ENCODE measurements around the gene MMP24OS.

DNA sequence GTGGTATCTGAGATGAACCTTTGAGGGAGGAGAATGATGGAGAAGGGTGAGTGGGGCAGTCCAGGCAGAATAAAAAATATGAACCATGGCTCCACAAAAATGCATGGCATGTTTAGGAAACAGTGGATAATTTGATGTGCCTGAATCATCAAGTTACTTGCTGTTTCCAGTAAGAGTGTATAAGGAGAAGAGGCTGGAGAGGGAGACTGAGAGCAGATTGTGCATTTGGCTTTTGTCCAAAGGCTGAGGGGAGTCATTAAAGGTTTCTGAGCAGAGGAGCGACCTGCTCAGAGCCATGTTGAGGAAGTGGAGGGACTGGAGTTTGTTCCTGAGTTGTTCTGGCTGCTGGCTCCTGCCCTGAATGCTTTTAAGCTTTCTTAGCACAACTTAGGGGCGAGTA, 45.3 kb downstream of the MMP24OS start:
- TF ChIP-seq, protein P1, sequence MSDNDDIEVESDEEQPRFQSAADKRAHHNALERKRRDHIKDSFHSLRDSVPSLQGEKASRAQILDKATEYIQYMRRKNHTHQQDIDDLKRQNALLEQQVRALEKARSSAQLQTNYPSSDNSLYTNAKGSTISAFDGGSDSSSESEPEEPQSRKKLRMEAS (IDR thresholded peaks at IDR 0.05; ENCODE audit: insufficient read depth, insufficient read length), result no peak
- TF ChIP-seq, protein P2, sequence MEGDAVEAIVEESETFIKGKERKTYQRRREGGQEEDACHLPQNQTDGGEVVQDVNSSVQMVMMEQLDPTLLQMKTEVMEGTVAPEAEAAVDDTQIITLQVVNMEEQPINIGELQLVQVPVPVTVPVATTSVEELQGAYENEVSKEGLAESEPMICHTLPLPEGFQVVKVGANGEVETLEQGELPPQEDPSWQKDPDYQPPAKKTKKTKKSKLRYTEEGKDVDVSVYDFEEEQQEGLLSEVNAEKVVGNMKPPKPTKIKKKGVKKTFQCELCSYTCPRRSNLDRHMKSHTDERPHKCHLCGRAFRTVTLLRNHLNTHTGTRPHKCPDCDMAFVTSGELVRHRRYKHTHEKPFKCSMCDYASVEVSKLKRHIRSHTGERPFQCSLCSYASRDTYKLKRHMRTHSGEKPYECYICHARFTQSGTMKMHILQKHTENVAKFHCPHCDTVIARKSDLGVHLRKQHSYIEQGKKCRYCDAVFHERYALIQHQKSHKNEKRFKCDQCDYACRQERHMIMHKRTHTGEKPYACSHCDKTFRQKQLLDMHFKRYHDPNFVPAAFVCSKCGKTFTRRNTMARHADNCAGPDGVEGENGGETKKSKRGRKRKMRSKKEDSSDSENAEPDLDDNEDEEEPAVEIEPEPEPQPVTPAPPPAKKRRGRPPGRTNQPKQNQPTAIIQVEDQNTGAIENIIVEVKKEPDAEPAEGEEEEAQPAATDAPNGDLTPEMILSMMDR (IDR thresholded peaks at IDR 0.05; ENCODE audit: extremely low read depth in 1 of 2, insufficient read depth in 1 of 2, low read depth in 1 of 2, low read length in 2 of 2), result no peak
